K562 (cell line): Measurements from ENCODE around the gene PARP9. TPM values are rescaled to one million over a fixed set of nuclear protein-coding genes. Genes with fewer than 3 reads are reported as not detected.

Source experiments
- ATAC-seq: fragments of 200-7000 bp; cut with Tn5 transposase; 3 replicates; pipeline ENCODE4 v1.9.1; 2020; ENCODE audit warnings: moderate library complexity
- BruUV-seq: library from RNA; stranded (reverse); fragments of 400-500 nt; replicated peaks from 2 replicates; lab custom pipeline; 2021; lab: Mats Ljungman, UMichigan
- CTCF ChIA-PET: fragments of 300-600 bp; formaldehyde crosslinking; extraction: SDS; loops from one replicate; lab custom pipeline; 2021; ENCODE audit warnings: low intra/inter-chr PET ratio; lab: Yijun Ruan, JAX
- POLR2A ChIA-PET: fragments of 300-600, 350-650 bp; sonication (Branson Sonifier 250); formaldehyde crosslinking; extraction: SDS; loops from one replicate; lab custom pipeline; 2021; ENCODE audit warnings: antibody characterized with exemption, inconsistent platforms; lab: Yijun Ruan, JAX
- DNase-seq, 4 experiments: peaks; one replicate each; pipeline versions ENCODE4 v3.0.0 to v3.0.0-alpha.2; 2011 to 2018; ENCODE audit warnings: low spot score in 3 of 4, mixed read lengths in 3 of 4; ENCODE audit errors: extremely low read depth in 1 of 4
- FAIRE-seq: peaks from 2 replicates; lab custom pipeline; 2011; peaks lifted over from hg19 to GRCh38; lab: Jason Lieb, UNC
- H2AFZ ChIP-seq: 2 replicates; pipeline ENCODE4 v1.6.0; 2011; ENCODE audit warnings: low read depth, low read length, control low read depth, inconsistent platforms
- H3K27ac ChIP-seq: fragments of 200-600 bp; 3 replicates; pipeline ENCODE4 v1.8.0; 2011; ENCODE audit warnings: low read depth, mild to moderate bottlenecking, control low read depth, inconsistent platforms, low read length, moderate library complexity, mixed read lengths; ENCODE audit errors: extremely low read depth
- H3K27me3 ChIP-seq, 2 experiments: fragments of 300-600 bp in 1 of 2; 2 replicates in 1 of 2; 3 replicates in 1 of 2; pipeline versions ENCODE4 v1.6.0 to v1.8.0; 2011; ENCODE audit warnings: inconsistent platforms in 2 of 2, low read length in 2 of 2, mild to moderate bottlenecking in 1 of 2, mixed read lengths in 1 of 2, moderate library complexity in 1 of 2; ENCODE audit not compliant: control insufficient read depth in 2 of 2, insufficient read depth in 2 of 2
- H3K36me3 ChIP-seq: fragments of 300-600 bp; 3 replicates; pipeline ENCODE4 v1.8.0; 2011; ENCODE audit warnings: mild to moderate bottlenecking, low read length, inconsistent platforms; ENCODE audit not compliant: control insufficient read depth, insufficient read depth
- H3K4me1 ChIP-seq, 2 experiments: fragments of 200-600 bp in 1 of 2; replicated peaks in 1 of 2; 2 replicates in 1 of 2; 3 replicates in 1 of 2; pipeline versions ENCODE4 v1.5.1 to v1.8.0; 2011; ENCODE audit warnings: inconsistent platforms in 2 of 2, low read length in 2 of 2, mild to moderate bottlenecking in 1 of 2, mixed read lengths in 1 of 2, moderate library complexity in 1 of 2; ENCODE audit not compliant: control insufficient read depth in 2 of 2, insufficient read depth in 2 of 2
- H3K4me2 ChIP-seq: 2 replicates; pipeline ENCODE4 v1.6.1; 2011; ENCODE audit warnings: low read length, control low read depth, inconsistent platforms, mixed read lengths; ENCODE audit not compliant: insufficient read depth
- H3K4me3 ChIP-seq: fragments of 200-600 bp; sonication (generic), shearing (Covaris generic); 2 replicates; pipeline ENCODE4 v1.5.1; 2016; ENCODE audit warnings: control low read depth, inconsistent platforms
- H3K79me2 ChIP-seq: fragments of 200-600 bp; 3 replicates; pipeline ENCODE4 v1.8.0; 2011; ENCODE audit warnings: low read length, inconsistent platforms; ENCODE audit not compliant: control insufficient read depth, insufficient read depth
- H3K9ac ChIP-seq, 2 experiments: 2 replicates each; pipeline versions ENCODE4 v1.6.0 to v1.6.1; 2011; ENCODE audit warnings: low read depth in 2 of 2, low read length in 2 of 2, control low read depth in 1 of 2, inconsistent platforms in 1 of 2, mild to moderate bottlenecking in 1 of 2, mixed read lengths in 1 of 2; ENCODE audit not compliant: insufficient read depth in 1 of 2
- H3K9me1 ChIP-seq: one replicate; pipeline ENCODE4 v1.6.0; 2011; ENCODE audit warnings: inconsistent platforms, mild to moderate bottlenecking, low read length, moderate library complexity; ENCODE audit not compliant: control insufficient read depth, insufficient read depth
- H3K9me3 ChIP-seq: replicated peaks from 2 replicates; pipeline ENCODE4 v1.5.1; 2011; ENCODE audit warnings: low read depth, low read length, inconsistent platforms; ENCODE audit not compliant: control insufficient read depth, insufficient read depth
- H4K20me1 ChIP-seq: replicated peaks from 2 replicates; pipeline ENCODE4 v1.6.1; 2011; ENCODE audit warnings: low read length, inconsistent platforms, mixed read lengths; ENCODE audit not compliant: control insufficient read depth, insufficient read depth
- BRF2 ChIP-seq: IDR thresholded peaks from 3 replicates; pipeline ENCODE4 v1.6.1; 2011; ENCODE audit warnings: borderline replicate concordance, mild to moderate bottlenecking; ENCODE audit not compliant: insufficient read length, insufficient read depth
- ELF2 ChIP-seq: fragments of 250-450 bp; sonication (Bioruptor Pico); IDR thresholded peaks from 2 replicates; pipeline ENCODE4 v1.5.0; 2021; ENCODE audit warnings: mild to moderate bottlenecking
- FOXM1 ChIP-seq, 2 experiments: fragments of 450-650 bp in 1 of 2; sonication (generic) in 1 of 2; formaldehyde crosslinking in 1 of 2; IDR thresholded peaks; 2 replicates each; pipeline versions ENCODE4 v1.6.1 to v1.9.0; 2017 to 2022; ENCODE audit warnings: low read depth in 2 of 2, mild to moderate bottlenecking in 2 of 2, missing genetic modification reagents in 1 of 2, moderate library complexity in 1 of 2
- HDAC2 ChIP-seq: fragments of 450-650 bp; IDR thresholded peaks from 2 replicates; pipeline ENCODE4 v1.6.1; 2016; ENCODE audit warnings: mild to moderate bottlenecking
- ZBTB7A ChIP-seq: IDR thresholded peaks from 2 replicates; pipeline ENCODE4 v1.6.1; 2011; ENCODE audit warnings: low read depth, mild to moderate bottlenecking, low read length, moderate library complexity, borderline replicate concordance; ENCODE audit not compliant: control insufficient read depth
- ZKSCAN1 ChIP-seq: fragments of 150-350 bp; IDR thresholded peaks from 2 replicates; pipeline ENCODE4 v1.6.1; 2016; ENCODE audit warnings: low read depth, low read length
- ZSCAN32 ChIP-seq: fragments of 450-650 bp; formaldehyde crosslinking; IDR thresholded peaks from 2 replicates; pipeline ENCODE4 v1.4.0; 2020; ENCODE audit warnings: mild to moderate bottlenecking, moderate library complexity
- WGBS: fragments of 100-300 bp; shearing (Covaris generic); methylation state at CpG from one replicate; pipeline ENCODE4 v1.1.6; 2016; ENCODE audit warnings: low coverage, mixed read lengths; ENCODE audit not compliant: insufficient coverage; ENCODE audit errors: missing lambda C conversion rate; 5-methylcytosine and 5-hydroxymethylcytosine counted together
- in situ Hi-C: fragments of 300-500 bp; cut with MboI; formaldehyde crosslinking; loops from 4 replicates; pipeline ENCODE4 v1.15.0; 2018; ENCODE audit warnings: inconsistent platforms, mixed read lengths
- intact Hi-C: fragments of 100-400 bp; cut with micrococcal nuclease; formaldehyde crosslinking; loops from 2 replicates; pipeline ENCODE4 v1.14.2; 2022
- polyA plus RNA-seq, 8 experiments: library from polyadenylated mRNA; depleted of rRNA in 4 of 8; stranded (reverse) in 5 of 8; unstranded in 3 of 8; fragments of >200 nt; fragmentation: Nextera tagmentation in 2 of 8; fragmentation: Illumina TruSeq in 1 of 8; extraction: Ambion mirVana in 2 of 8; extraction: Trizol in 1 of 8; gene quantifications; 2 replicates each; pipeline versions ENCODE4 v1.2.1 to v1.2.3, GENCODE V29; 2011 to 2014; ENCODE audit warnings: inconsistent platforms in 1 of 8, missing spikeins in 1 of 8
- total RNA-seq, 7 experiments: library from RNA; depleted of rRNA in 6 of 7; stranded (reverse); fragments of >200 nt in 6 of 7; fragmentation: Illumina TruSeq in 2 of 7; extraction: Trizol in 2 of 7; gene quantifications; 2 replicates each; pipeline versions ENCODE4 v1.2.1 to v1.2.3, GENCODE V29; 2011 to 2021; ENCODE audit warnings: low replicate concordance in 1 of 7

Gene PARP9
- total and polyA plus RNA-seq, 9 of the 15 experiments (the other 6 are each of a cell fraction or from before 2014, with no cell fraction given): 2.1 to 4.8 (median 3.4) TPM

DNA sequence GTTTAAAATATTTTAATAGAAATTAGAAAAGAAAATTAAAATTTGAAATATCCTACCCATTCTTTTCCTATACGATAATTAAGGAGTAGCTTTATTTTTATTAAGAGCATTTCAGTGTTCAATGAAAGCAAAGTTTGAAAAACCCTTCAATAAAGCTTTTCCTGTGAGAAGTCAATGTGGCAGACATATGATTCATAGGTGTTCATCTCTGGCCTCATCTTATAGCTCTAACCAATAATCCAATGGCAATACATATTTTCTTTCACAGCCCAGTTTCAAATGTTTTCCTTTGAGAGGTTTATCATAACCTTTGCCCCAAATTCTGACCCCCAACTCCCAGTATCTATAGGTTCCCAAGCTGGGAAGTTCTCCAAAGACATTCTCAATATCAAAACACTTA lies 57.6 kb downstream of the PARP9 start:
- ChIA-PET CTCF (no interaction called here), POLR2A (no interaction called here)
- H3K9ac ChIP-seq: no peak overlapping the region
- FAIRE-seq (no peak), ATAC-seq (no peak), DNase-seq (no peak)
- H3K9me1 ChIP-seq: no peaks in the 10 kb centered on the region
- no peak overlapping the region for H3K4me2 ChIP-seq
- H3K9me3 ChIP-seq: no peaks in the 10 kb centered on the region
- BruUV-seq: no TSS peak
- H3K27ac ChIP-seq: no peak overlapping the region
- TF ChIP-seq HDAC2 (no peak), ZBTB7A (no peak), FOXM1 (IDR thresholded peaks at IDR 0.05; ENCODE audit: low read depth) (no peak), FOXM1 (CRISPR knock-in tag; IDR thresholded peaks at IDR 0.05; ENCODE audit: low read depth) (no peak), BRF2 (no peak), ZSCAN32 (CRISPR knock-in tag) (no peak), ELF2 (CRISPR knock-in tag) (no peak), ZKSCAN1 (no peak)
- no peak overlapping the region for H3K4me3 ChIP-seq
- no peaks in the 10 kb centered on the region for H3K36me3 ChIP-seq
- H2AFZ ChIP-seq: no peak overlapping the region
- no peaks in the 10 kb centered on the region for H3K27me3 ChIP-seq
- in situ Hi-C loops: no loop called here
- WGBS: 88% methylated on average over 1 of the region's 1 CpG
- peaks cover 12% of the 10 kb centered on the region for H4K20me1 ChIP-seq
- peaks cover 100% of the 10 kb centered on the region for H3K79me2 ChIP-seq
- intact Hi-C loops: no loop called here
- H3K4me1 ChIP-seq: peaks cover 8 to 32% of the 10 kb centered on the region in 2 experiments; a peak in 3 of 5 replicates
